H9 (cell line): ENCODE results near the gene PTK7. TPM values are rescaled to one million over a fixed set of nuclear protein-coding genes. Genes with fewer than 3 reads are reported as not detected.

Source experiments
- DNase-seq: peaks from one replicate; pipeline ENCODE4 v3.0.0-alpha.2; 2017
- H2AFZ ChIP-seq: one replicate; pipeline ENCODE4 v1.6.1; 2013; ENCODE audit warnings: mild to moderate bottlenecking, low read length, control low read depth, moderate library complexity
- H2AK5ac ChIP-seq: 2 replicates; pipeline ENCODE4 v1.6.1; 2013; ENCODE audit warnings: low read length, control low read depth, mixed read lengths; ENCODE audit not compliant: insufficient read length
- H2BK120ac ChIP-seq: one replicate; pipeline ENCODE4 v1.6.1; 2013; ENCODE audit warnings: low read depth, mild to moderate bottlenecking, low read length, control low read depth, inconsistent platforms; ENCODE audit not compliant: poor library complexity, severe bottlenecking
- H2BK12ac ChIP-seq: 2 replicates; pipeline ENCODE4 v1.6.1; 2013; ENCODE audit warnings: low read length, control low read depth, mixed read lengths, low read depth; ENCODE audit not compliant: insufficient read length
- H2BK15ac ChIP-seq: 2 replicates; pipeline ENCODE4 v1.6.1; 2013; ENCODE audit warnings: low read depth, low read length, control low read depth
- H2BK20ac ChIP-seq: one replicate; pipeline ENCODE4 v1.6.1; 2013; ENCODE audit warnings: low read depth, mild to moderate bottlenecking, low read length, control low read depth, inconsistent platforms; ENCODE audit not compliant: poor library complexity, severe bottlenecking
- H2BK5ac ChIP-seq: 2 replicates; pipeline ENCODE4 v1.6.1; 2013; ENCODE audit warnings: low read length, control low read depth, mixed read lengths; ENCODE audit not compliant: insufficient read length
- H3K14ac ChIP-seq: 2 replicates; pipeline ENCODE4 v1.6.1; 2013; ENCODE audit warnings: low read length, control low read depth; ENCODE audit not compliant: insufficient read depth
- H3K18ac ChIP-seq: 2 replicates; pipeline ENCODE4 v1.6.1; 2013; ENCODE audit warnings: low read depth, mild to moderate bottlenecking, mixed read lengths, low read length, control low read depth; ENCODE audit not compliant: insufficient read length
- H3K23ac ChIP-seq: 2 replicates; pipeline ENCODE4 v1.6.1; 2013; ENCODE audit warnings: low read length, control low read depth, mixed read lengths, low read depth; ENCODE audit not compliant: insufficient read length
- H3K23me2 ChIP-seq: 2 replicates; pipeline ENCODE4 v1.6.1; 2013; ENCODE audit warnings: low read depth, mild to moderate bottlenecking, mixed read lengths, low read length, control low read depth; ENCODE audit not compliant: insufficient read length, poor library complexity, severe bottlenecking
- H3K27ac ChIP-seq: 2 replicates; pipeline ENCODE4 v1.5.1; 2013; ENCODE audit warnings: low read length, control low read depth, mixed read lengths, low read depth; ENCODE audit not compliant: insufficient read length
- H3K27me3 ChIP-seq: 2 replicates; pipeline ENCODE4 v1.6.1; 2013; ENCODE audit warnings: low read length, control low read depth, inconsistent platforms; ENCODE audit not compliant: insufficient read depth
- H3K4ac ChIP-seq: 2 replicates; pipeline ENCODE4 v1.6.1; 2013; ENCODE audit warnings: low read depth, mild to moderate bottlenecking, control low read depth, inconsistent platforms, low read length, moderate library complexity
- H3K4me1 ChIP-seq: 2 replicates; pipeline ENCODE4 v1.6.1; 2013; ENCODE audit warnings: low read length, control low read depth, inconsistent platforms; ENCODE audit not compliant: insufficient read depth
- H3K4me2 ChIP-seq: 2 replicates; pipeline ENCODE4 v1.6.1; 2013; ENCODE audit warnings: low read length, control low read depth, mixed read lengths; ENCODE audit not compliant: insufficient read length, insufficient read depth
- H3K56ac ChIP-seq: 2 replicates; pipeline ENCODE4 v1.6.1; 2013; ENCODE audit warnings: low read depth, mild to moderate bottlenecking, mixed read lengths, low read length, control low read depth; ENCODE audit not compliant: insufficient read length
- H3K79me1 ChIP-seq: 2 replicates; pipeline ENCODE4 v1.6.1; 2013; ENCODE audit warnings: low read depth, mild to moderate bottlenecking, moderate library complexity, low read length, control low read depth, inconsistent platforms; ENCODE audit not compliant: insufficient read depth, poor library complexity, severe bottlenecking
- H3K79me2 ChIP-seq: 2 replicates; pipeline ENCODE4 v1.6.1; 2013; ENCODE audit warnings: low read length, control low read depth, inconsistent platforms; ENCODE audit not compliant: insufficient read depth
- H3K9ac ChIP-seq: 2 replicates; pipeline ENCODE4 v1.6.1; 2013; ENCODE audit warnings: low read length, control low read depth, mixed read lengths; ENCODE audit not compliant: insufficient read length; ENCODE audit errors: extremely low read depth
- H3K9me3 ChIP-seq: one replicate; pipeline ENCODE4 v1.6.1; 2013; ENCODE audit warnings: low read depth, low read length, inconsistent platforms; ENCODE audit not compliant: control insufficient read depth
- H3T11ph ChIP-seq: one replicate; pipeline ENCODE4 v1.6.1; 2013; ENCODE audit warnings: mild to moderate bottlenecking, low read length, control low read depth, inconsistent platforms
- H4K20me1 ChIP-seq: one replicate; pipeline ENCODE4 v1.6.1; 2013; ENCODE audit not compliant: control insufficient read depth, insufficient read length, insufficient read depth
- H4K5ac ChIP-seq: 2 replicates; pipeline ENCODE4 v1.6.1; 2013; ENCODE audit warnings: low read depth, mild to moderate bottlenecking, mixed read lengths, low read length, control low read depth; ENCODE audit not compliant: insufficient read length
- H4K8ac ChIP-seq: replicated peaks from 2 replicates; pipeline ENCODE4 v1.6.1; 2013; ENCODE audit warnings: low read length, control low read depth, mixed read lengths, low read depth; ENCODE audit not compliant: insufficient read length
- H4K91ac ChIP-seq: 2 replicates; pipeline ENCODE4 v1.6.1; 2013; ENCODE audit warnings: low read depth, mild to moderate bottlenecking, moderate library complexity, mixed read lengths, low read length, control low read depth; ENCODE audit not compliant: insufficient read length
- H3K27ac Mint-ChIP-seq, 3 experiments: 2 replicates in 2 of 3; 3 replicates in 1 of 3; pipeline ENCODE4 v1.8.0; 2020 to 2021; ENCODE audit warnings: mixed read lengths in 3 of 3, mild to moderate bottlenecking in 1 of 3, moderate library complexity in 1 of 3
- H3K27me3 Mint-ChIP-seq: 2 replicates; pipeline ENCODE4 v1.8.0; 2021; ENCODE audit warnings: low read depth, mild to moderate bottlenecking, moderate library complexity, mixed read lengths
- H3K36me3 Mint-ChIP-seq, 3 experiments: 2 replicates in 2 of 3; 3 replicates in 1 of 3; pipeline ENCODE4 v1.8.0; 2020 to 2021; ENCODE audit warnings: low read depth in 3 of 3, mixed read lengths in 3 of 3; ENCODE audit not compliant: insufficient read depth in 1 of 3
- H3K4me1 Mint-ChIP-seq, 2 experiments: 2 replicates each; pipeline ENCODE4 v1.8.0; 2020; ENCODE audit warnings: mixed read lengths in 2 of 2
- H3K4me3 Mint-ChIP-seq, 2 experiments: 2 replicates in 1 of 2; 3 replicates in 1 of 2; pipeline ENCODE4 v1.8.0; 2020 to 2021; ENCODE audit warnings: mild to moderate bottlenecking in 2 of 2, mixed read lengths in 2 of 2, moderate library complexity in 1 of 2
- H3K9me3 Mint-ChIP-seq, 2 experiments: 2 replicates in 1 of 2; 3 replicates in 1 of 2; pipeline ENCODE4 v1.8.0; 2020; ENCODE audit warnings: mild to moderate bottlenecking in 2 of 2, mixed read lengths in 2 of 2, moderate library complexity in 1 of 2
- CTCF ChIP-seq: fragments of 200-600 bp; sonication (generic); conservative IDR thresholded peaks from 3 replicates; pipeline ENCODE4 v1.8.0; 2021; ENCODE audit warnings: antibody characterized with exemption, mild to moderate bottlenecking
- WGBS: extraction: QIAGEN DNeasy Blood & Tissue Kit; methylation state at CpG from one replicate; pipeline ENCODE4 v1.1.7; 2013; ENCODE audit warnings: missing lambda C conversion rate, low lambda C conversion rate, mixed read lengths; ENCODE audit not compliant: insufficient read length; ENCODE audit errors: extremely low coverage; 5-methylcytosine and 5-hydroxymethylcytosine counted together
- total RNA-seq: library from RNA; stranded (reverse); gene quantifications from 2 replicates; pipeline ENCODE4 v1.2.1, GENCODE V29; 2021

PTK7 gene
- total RNA-seq, 1 experiment from 2014 or later: 128 TPM

- Histone ChIP-seq H2AK5ac (no peak overlapping the region), H3K18ac (peak overlapping the region; percentile 61), H3K4me2 (peak overlapping the region; percentile 72), H3K79me1 (peaks cover 11% of the 10 kb centered on the region), H4K91ac (no peak overlapping the region), H3K56ac (no peak overlapping the region), H3K23ac (no peak overlapping the region), H3K23me2 (peaks cover 10% of the 10 kb centered on the region), H2BK5ac (no peak overlapping the region), H4K20me1 (no peaks in the 10 kb centered on the region), H4K8ac (no peak overlapping the region), H3K14ac (peak overlapping the region; percentile 94), H2AFZ (no peak overlapping the region), H3K9me3 (no peaks in the 10 kb centered on the region), H2BK20ac (no peak overlapping the region), H2BK12ac (no peak overlapping the region), H3T11ph (no peak overlapping the region), H3K27me3 (no peaks in the 10 kb centered on the region), H3K27ac (no peak overlapping the region), H2BK120ac (no peak overlapping the region), H2BK15ac (no peak overlapping the region), H3K4ac (no peak overlapping the region; the same call in none of the 2 replicates), H3K9ac (peak overlapping the region; percentile 76), H4K5ac (no peak overlapping the region), H3K4me1 (peaks cover 13% of the 10 kb centered on the region), H3K79me2 (peaks cover 18% of the 10 kb centered on the region; the same call in 1 of the 2 replicates)
- peak; percentile 81 for DNase-seq
- H3K9me3 Mint-ChIP-seq: no peaks in the 10 kb centered on the region
- peak overlapping the region; percentile 85 to 90 for H3K4me3 Mint-ChIP-seq
- H3K4me1 Mint-ChIP-seq: peaks cover 29 to 48% of the 10 kb centered on the region in 2 experiments
- no peaks in the 10 kb centered on the region for H3K27me3 Mint-ChIP-seq
- no peak for TF ChIP-seq CTCF
- H3K36me3 Mint-ChIP-seq: peaks cover 12 to 24% (median 21%) of the 10 kb centered on the region in 3 experiments
- WGBS: no CpG with 5 or more reads among the region's 72 CpGs
- peak overlapping the region in 2 of 3 experiments; percentile 85 to 90; a peak in 4 of 7 replicates for H3K27ac Mint-ChIP-seq
Measured at GRCh38 chr6:43076464-43077332, 584 bp downstream of the PTK7 start.
